Measurements from ENCODE around the gene DSTN. TPM values are rescaled to one million over a fixed set of nuclear protein-coding genes. Genes with fewer than 3 reads are reported as not detected.
A peak's percentile ranks its signal among the peaks of the same experiment; 100 is the strongest.

The DSTN gene
- total RNA-seq, 1 experiment from 2014 or later, result 110 TPM

- H3K27me3 Mint-ChIP-seq (ENCODE audit: unreplicated experiment), result no peaks in the 10 kb centered on the region
- peaks cover 27% of the 10 kb centered on the region for H3K36me3 Mint-ChIP-seq (ENCODE audit: insufficient read depth, unreplicated experiment)
- no peak overlapping the region for H3K4me3 Mint-ChIP-seq (ENCODE audit: low read depth, unreplicated experiment)
- intact Hi-C loops (cut with micrococcal nuclease; ENCODE audit: unreplicated experiment), result loop anchor here (10.0 kb wide), 1 partner anchor 112 kb away; no protein-coding TSS in a partner anchor
- CTCF ChIA-PET, result no interaction called here
- no peaks in the 10 kb centered on the region for H3K4me1 Mint-ChIP-seq (ENCODE audit: low read depth, unreplicated experiment)
- H3K9me3 Mint-ChIP-seq (ENCODE audit: low read depth, unreplicated experiment), result no peaks in the 10 kb centered on the region
- TF ChIP-seq CTCF (IDR thresholded peaks at IDR 0.05; ENCODE audit: unreplicated experiment), result no peak
- no TSS peak for BruUV-seq (replicated peaks)
- DNase-seq, result no peak
- H3K27ac Mint-ChIP-seq (ENCODE audit: unreplicated experiment), result no peak overlapping the region
These were observed 46.8 kb downstream of the DSTN start for GRCh38 chr20:17616480-17617211.

- Mint-ChIP-seq H3K36me3 (ENCODE audit: insufficient read depth, unreplicated experiment) (peaks cover 25% of the 10 kb centered on the region), H3K9me3 (ENCODE audit: low read depth, unreplicated experiment) (no peaks in the 10 kb centered on the region), H3K4me1 (ENCODE audit: low read depth, unreplicated experiment) (no peaks in the 10 kb centered on the region), H3K27ac (ENCODE audit: unreplicated experiment) (no peak overlapping the region), H3K4me3 (ENCODE audit: low read depth, unreplicated experiment) (no peak overlapping the region), H3K27me3 (ENCODE audit: unreplicated experiment) (no peaks in the 10 kb centered on the region)
- peak; percentile 14 for TF ChIP-seq CTCF (IDR thresholded peaks at IDR 0.05; ENCODE audit: unreplicated experiment)
- no TSS peak for BruUV-seq (replicated peaks)
- CTCF ChIA-PET, result no interaction called here
- intact Hi-C loops (cut with micrococcal nuclease; ENCODE audit: unreplicated experiment), result loop anchor here (10.0 kb wide), 1 partner anchor 113 kb away; no protein-coding TSS in a partner anchor
- peak; percentile 20 for DNase-seq
These were observed 47.5 kb downstream of the DSTN start for GRCh38 chr20:17617212-17617867.

GRCh38 chr20:17617868-17618672 is 48.2 kb downstream of the DSTN start:
- no peak for DNase-seq
- BruUV-seq (replicated peaks), result no TSS peak
- Mint-ChIP-seq H3K9me3 (ENCODE audit: low read depth, unreplicated experiment) (no peaks in the 10 kb centered on the region), H3K36me3 (ENCODE audit: insufficient read depth, unreplicated experiment) (peaks cover 23% of the 10 kb centered on the region), H3K27ac (ENCODE audit: unreplicated experiment) (no peak overlapping the region), H3K4me3 (ENCODE audit: low read depth, unreplicated experiment) (no peak overlapping the region), H3K27me3 (ENCODE audit: unreplicated experiment) (no peaks in the 10 kb centered on the region), H3K4me1 (ENCODE audit: low read depth, unreplicated experiment) (no peaks in the 10 kb centered on the region)
- CTCF ChIA-PET, result no interaction called here
- intact Hi-C loops (cut with micrococcal nuclease; ENCODE audit: unreplicated experiment), result loop anchor here (10.0 kb wide), 1 partner anchor 113 kb away; no protein-coding TSS in a partner anchor
- no peak for TF ChIP-seq CTCF (IDR thresholded peaks at IDR 0.05; ENCODE audit: unreplicated experiment)

- Mint-ChIP-seq H3K27me3 (ENCODE audit: unreplicated experiment) (no peaks in the 10 kb centered on the region), H3K27ac (ENCODE audit: unreplicated experiment) (no peak overlapping the region), H3K4me3 (ENCODE audit: low read depth, unreplicated experiment) (no peak overlapping the region), H3K4me1 (ENCODE audit: low read depth, unreplicated experiment) (no peaks in the 10 kb centered on the region), H3K36me3 (ENCODE audit: insufficient read depth, unreplicated experiment) (peaks cover 23% of the 10 kb centered on the region), H3K9me3 (ENCODE audit: low read depth, unreplicated experiment) (no peaks in the 10 kb centered on the region)
- no peak for TF ChIP-seq CTCF (IDR thresholded peaks at IDR 0.05; ENCODE audit: unreplicated experiment)
- BruUV-seq (replicated peaks), result no TSS peak
- intact Hi-C loops (cut with micrococcal nuclease; ENCODE audit: unreplicated experiment), result loop anchor here (10.0 kb wide), 1 partner anchor 114 kb away; no protein-coding TSS in a partner anchor
- CTCF ChIA-PET, result no interaction called here
- DNase-seq, result no peak
These were observed 48.8 kb downstream of the DSTN start for GRCh38 chr20:17618673-17619013.
